HEK293 (cell line): ENCODE results near the gene NLGN2.

Source experiments
- BCL11A ChIP-seq: fragments of 450-650 bp; formaldehyde crosslinking; IDR thresholded peaks from 2 replicates; pipeline ENCODE4 v1.5.1; 2016; ENCODE audit warnings: low read depth, missing biosample characterization, missing genetic modification characterization
- CTCF ChIP-seq: fragments of 450-650 bp; formaldehyde crosslinking; IDR thresholded peaks from 2 replicates; pipeline ENCODE4 v1.5.1; 2016; ENCODE audit warnings: missing biosample characterization, missing genetic modification characterization
- GFI1B ChIP-seq: fragments of 450-650 bp; formaldehyde crosslinking; IDR thresholded peaks from 2 replicates; pipeline ENCODE4 v1.5.1; 2016; ENCODE audit warnings: missing biosample characterization, missing genetic modification characterization
- HOXA7 ChIP-seq: sonication (generic); formaldehyde crosslinking; IDR thresholded peaks from 2 replicates; pipeline ENCODE4 v1.8.1; 2022; ENCODE audit warnings: missing genetic modification reagents, borderline replicate concordance
- YY1 ChIP-seq: fragments of 450-650 bp; formaldehyde crosslinking; IDR thresholded peaks from 2 replicates; pipeline ENCODE4 v1.5.1; 2018; ENCODE audit warnings: missing biosample characterization, missing genetic modification characterization
- ZBTB17 ChIP-seq: fragments of 450-650 bp; formaldehyde crosslinking; IDR thresholded peaks from 2 replicates; pipeline ENCODE4 v1.5.1; 2016; ENCODE audit warnings: missing biosample characterization, missing genetic modification characterization
- ZBTB20 ChIP-seq: fragments of 450-650 bp; formaldehyde crosslinking; IDR thresholded peaks from 2 replicates; pipeline ENCODE4 v1.5.1; 2016; ENCODE audit warnings: missing biosample characterization, missing genetic modification characterization
- ZBTB21 ChIP-seq: fragments of 450-650 bp; formaldehyde crosslinking; IDR thresholded peaks from 2 replicates; pipeline ENCODE4 v1.5.1; 2017; ENCODE audit warnings: missing biosample characterization, missing genetic modification characterization
- ZNF121 ChIP-seq: fragments of 450-650 bp; formaldehyde crosslinking; IDR thresholded peaks from 2 replicates; pipeline ENCODE4 v1.5.1; 2016; ENCODE audit warnings: missing biosample characterization, missing genetic modification characterization
- ZNF138 ChIP-seq: fragments of 450-650 bp; formaldehyde crosslinking; IDR thresholded peaks from 2 replicates; pipeline ENCODE4 v1.5.1; 2016; ENCODE audit warnings: missing biosample characterization, missing genetic modification characterization, borderline replicate concordance
- ZNF274 ChIP-seq, 2 experiments: fragments of 200-500 bp in 1 of 2; fragments of 450-650 bp in 1 of 2; sonication (Bioruptor generic) in 1 of 2; formaldehyde crosslinking in 1 of 2; IDR thresholded peaks; 2 replicates each; pipeline versions ENCODE4 v1.5.1 to v1.6.1; 2014 to 2016; ENCODE audit warnings: borderline replicate concordance in 1 of 2, inconsistent platforms in 1 of 2, low read length in 1 of 2, missing biosample characterization in 1 of 2, missing genetic modification characterization in 1 of 2
- ZNF423 ChIP-seq: fragments of 450-650 bp; formaldehyde crosslinking; IDR thresholded peaks from 2 replicates; pipeline ENCODE4 v1.5.1; 2016; ENCODE audit warnings: missing biosample characterization, missing genetic modification characterization
- ZNF629 ChIP-seq: fragments of 450-650 bp; formaldehyde crosslinking; IDR thresholded peaks from 2 replicates; pipeline ENCODE4 v1.5.1; 2017; ENCODE audit warnings: missing biosample characterization, missing genetic modification characterization
- ZNF76 ChIP-seq: fragments of 450-650 bp; formaldehyde crosslinking; IDR thresholded peaks from 2 replicates; pipeline ENCODE4; 2016; ENCODE audit warnings: low read depth, missing biosample characterization, missing genetic modification characterization, borderline replicate concordance

- TF ChIP-seq CTCF (no peak), ZNF76 (tag by site-specific recombination) (no peak), ZNF423 (tag by site-specific recombination) (no peak), BCL11A (tag by site-specific recombination) (no peak), YY1 (tag by site-specific recombination) (no peak), ZNF121 (tag by site-specific recombination) (no peak), ZBTB21 (no peak), GFI1B (tag by site-specific recombination) (no peak), ZBTB17 (tag by site-specific recombination) (no peak), ZBTB20 (tag by site-specific recombination) (no peak), HOXA7 (CRISPR knock-in tag) (no peak), ZNF274 (IDR thresholded peaks at IDR 0.05; ENCODE audit: low read length) (no peak), ZNF274 (tag by site-specific recombination; IDR thresholded peaks at IDR 0.05; ENCODE audit: borderline replicate concordance) (no peak), ZNF629 (tag by site-specific recombination) (no peak), ZNF138 (tag by site-specific recombination) (no peak)
Observed at GRCh38 chr17:7441266-7441665, 33.6 kb downstream of the NLGN2 start.
